GM21367 (cell line): Measurements from ENCODE around the gene CNNM1.

Experiments
- ATAC-seq: cut with Tn5 transposase; IDR thresholded peaks from one replicate; pipeline ENCODE4 v1.9.1; 2021; ENCODE audit not compliant: unreplicated experiment

CNNM1 gene

DNA sequence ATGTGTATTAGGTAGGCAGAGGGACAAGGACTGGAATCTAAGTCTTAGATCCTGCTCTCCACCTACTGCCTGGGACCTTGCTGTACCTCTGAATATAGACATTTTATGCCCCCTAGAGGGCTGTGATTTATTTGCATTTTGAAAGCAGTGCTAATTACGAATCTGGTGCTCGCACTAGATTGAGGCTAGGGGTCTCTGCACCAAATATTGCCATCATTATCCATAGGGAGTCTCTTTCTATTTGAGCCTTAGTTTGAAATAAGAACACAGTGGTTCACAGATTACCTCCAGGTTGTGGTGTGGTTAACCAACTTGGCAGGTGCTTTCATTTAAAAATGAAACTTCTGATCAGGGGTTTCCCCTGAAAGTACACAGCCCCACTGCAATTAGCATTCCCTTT lies 41.8 kb downstream of the CNNM1 start:
- ATAC-seq: peak; percentile 83

DNA sequence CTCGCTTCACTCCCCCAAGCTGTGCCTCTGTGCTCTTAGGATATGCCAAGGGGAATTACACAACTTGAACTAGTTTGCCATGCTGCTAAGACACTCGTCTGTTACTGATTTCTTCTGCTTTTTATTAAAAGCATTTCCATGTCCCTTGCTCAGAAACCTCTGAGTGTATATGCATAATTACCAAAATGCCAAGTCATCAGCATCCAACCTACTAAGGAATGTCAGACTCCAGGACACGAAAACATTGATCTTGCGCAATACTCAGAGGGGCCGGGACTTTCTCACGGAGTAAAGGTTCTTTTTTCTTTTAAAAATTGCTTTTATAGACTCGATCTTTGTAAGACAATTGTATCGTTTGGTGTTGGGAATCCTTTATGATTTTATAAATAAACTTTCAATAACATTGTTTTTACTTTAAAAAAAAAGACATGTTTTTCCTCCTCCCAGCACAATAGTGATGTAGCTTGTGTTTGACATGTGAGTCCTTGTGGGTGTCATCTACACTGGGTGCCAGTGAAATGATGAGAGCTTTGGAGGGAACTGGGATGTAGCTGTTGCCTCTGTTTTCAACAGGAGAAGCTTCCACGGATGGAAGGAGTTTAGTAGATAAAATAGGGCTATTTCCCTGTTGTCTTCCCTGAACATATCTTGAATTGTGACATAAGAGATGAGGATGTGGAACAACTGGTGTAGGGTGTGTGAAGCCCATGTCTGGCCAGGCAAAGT lies 43.6 kb downstream of the CNNM1 start:
- ATAC-seq: no peak

DNA sequence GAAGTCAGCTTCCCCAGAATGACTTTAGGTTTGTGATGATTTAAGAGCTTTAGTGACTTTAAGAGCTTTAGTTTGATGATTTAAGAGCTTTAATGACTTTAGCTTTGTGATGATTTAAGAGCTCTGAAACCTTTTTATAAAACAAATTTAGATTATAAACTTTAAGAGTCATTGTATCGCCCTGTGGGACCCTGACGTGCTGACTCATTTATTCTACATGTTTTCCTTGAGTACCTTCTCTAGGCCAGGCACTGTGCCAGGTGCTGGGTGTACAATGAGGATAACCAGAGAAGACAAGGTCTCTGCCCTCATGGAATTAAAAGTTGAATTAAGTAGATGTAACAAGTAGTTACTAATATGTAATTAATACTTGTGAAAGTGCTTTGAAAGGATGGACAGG lies 45.4 kb downstream of the CNNM1 start:
- no peak for ATAC-seq

DNA sequence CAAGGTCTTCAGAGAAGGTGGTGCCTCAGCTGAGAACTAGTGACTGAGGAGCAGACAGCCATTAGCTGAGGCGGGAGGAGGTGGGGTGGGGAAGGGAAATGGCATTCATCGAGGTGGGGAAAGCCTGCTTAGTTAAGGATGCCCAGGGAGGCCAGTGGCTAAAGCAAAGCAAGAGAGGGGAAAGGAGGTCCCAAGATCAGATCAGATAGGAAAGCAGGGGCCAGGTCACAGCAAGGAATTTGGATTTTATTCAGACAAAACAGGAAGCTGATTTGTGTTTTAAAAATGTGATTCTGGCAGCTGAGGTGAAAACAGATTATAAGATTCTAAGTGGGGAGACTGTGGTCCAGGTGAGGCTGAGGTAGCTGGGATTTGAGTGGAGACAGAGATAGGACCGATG lies 45.8 kb downstream of the CNNM1 start:
- ATAC-seq: no peak

DNA sequence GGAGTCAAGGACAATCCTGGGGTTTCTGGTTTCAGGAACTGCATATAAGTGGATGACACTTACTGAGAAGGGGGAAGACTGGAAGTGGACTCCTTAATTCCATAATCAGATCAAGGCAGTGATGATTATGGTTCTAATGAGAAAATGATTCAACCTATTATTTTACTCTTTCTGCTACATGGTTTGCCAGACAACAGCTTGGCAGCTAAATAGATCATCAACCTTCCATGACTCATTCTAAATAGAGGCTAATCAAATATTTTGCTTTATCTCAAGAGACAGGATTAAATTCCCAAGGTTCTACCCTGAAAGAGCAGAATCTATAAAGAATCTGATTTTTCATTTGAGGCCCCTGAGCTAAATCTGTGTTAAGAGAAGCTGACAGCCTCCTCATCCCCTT lies 46.3 kb downstream of the CNNM1 start:
- ATAC-seq: no peak

DNA sequence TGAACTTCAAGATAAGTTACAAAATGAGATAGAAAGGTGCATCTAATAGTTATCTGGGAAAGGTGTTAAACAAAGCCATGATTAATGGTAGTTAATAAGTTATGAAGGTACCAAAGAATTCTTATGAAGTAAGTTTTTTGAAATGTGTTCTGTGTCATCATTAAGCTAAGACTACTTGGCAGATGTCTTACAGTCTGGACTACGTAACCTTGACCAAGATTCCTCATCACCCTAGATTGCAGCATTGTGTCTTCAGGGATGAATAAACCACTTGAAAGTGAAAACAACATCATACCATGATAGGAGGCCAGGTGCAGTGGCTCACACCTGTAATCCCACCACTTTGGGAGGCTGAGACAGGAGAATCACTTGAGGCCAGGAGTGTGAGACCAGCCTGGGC lies 53.0 kb downstream of the CNNM1 start:
- ATAC-seq: no peak

DNA sequence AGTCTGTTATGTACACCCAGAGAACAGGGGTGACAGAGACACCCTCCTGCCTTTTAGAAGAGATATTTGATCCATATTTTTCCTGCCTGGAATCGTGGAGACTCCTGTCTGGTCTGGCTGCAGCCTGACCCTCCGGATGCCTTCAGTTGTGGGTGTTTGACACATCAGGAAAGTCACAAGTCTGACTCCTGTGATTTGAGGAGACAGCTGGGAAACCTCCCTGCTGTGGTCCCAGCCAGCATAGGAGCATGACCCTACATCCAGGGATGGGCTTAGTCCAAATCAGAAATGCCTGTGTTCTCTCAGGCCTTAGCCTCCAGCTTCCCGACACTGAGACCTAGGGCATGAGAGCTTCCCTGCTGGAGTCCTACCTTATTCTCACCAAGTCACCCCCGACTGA lies 57.9 kb downstream of the CNNM1 start:
- ATAC-seq: no peak

DNA sequence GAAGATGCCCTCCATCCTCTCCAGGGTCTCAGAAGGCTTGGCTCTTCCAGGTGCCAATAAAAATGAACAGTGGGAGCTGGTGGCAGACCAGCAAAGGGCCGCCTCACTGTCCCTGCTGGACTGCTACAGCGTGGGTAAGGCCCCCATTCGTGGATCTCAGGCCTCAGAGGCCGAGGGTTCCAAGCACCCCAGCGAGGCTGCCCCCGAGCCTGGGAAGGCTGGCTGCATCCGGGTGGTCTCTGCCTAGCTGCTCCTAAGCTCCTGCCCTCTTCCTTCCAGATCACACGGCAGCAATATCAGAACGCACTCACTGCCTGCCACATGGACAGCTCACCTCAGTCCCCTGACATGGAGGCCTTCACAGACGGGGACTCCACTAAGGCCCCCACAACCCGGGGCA lies 58.4 kb downstream of the CNNM1 start:
- no peak for ATAC-seq

DNA sequence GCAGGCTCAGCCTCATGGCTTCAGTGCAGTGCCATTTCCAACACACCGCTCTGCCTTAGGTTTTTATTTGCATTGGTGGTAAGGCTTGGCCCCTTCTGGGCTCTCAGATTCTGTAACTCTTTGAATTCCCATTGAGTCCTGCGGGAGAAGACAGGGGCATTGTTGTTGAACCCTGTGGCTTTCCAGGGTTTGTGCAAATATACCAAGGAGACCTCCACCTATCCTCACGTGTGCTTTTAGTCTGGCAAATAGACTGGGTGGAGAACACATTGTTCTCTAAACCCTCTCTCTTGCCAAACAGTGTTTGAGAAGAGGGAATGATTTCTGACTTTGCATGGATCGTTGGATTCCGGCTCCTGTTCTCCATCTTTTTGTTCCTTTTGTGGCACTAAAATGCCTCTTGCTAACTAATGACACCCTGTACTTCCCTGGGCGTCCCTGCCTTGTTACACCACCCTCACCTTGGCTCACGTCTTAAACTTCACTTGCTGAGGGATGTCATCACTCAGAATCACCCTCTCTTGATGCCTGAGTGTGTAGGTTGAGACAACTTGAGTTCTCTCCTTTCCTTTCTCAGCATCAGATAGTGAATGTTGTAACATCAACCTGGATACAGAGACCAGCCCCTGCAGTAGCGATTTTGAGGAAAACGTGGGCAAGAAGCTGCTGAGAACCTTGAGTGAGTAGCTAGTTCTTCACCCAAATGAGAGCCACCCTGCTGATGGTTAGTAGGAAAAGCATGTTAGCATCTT lies 60.7 kb downstream of the CNNM1 start:
- no peak for ATAC-seq

DNA sequence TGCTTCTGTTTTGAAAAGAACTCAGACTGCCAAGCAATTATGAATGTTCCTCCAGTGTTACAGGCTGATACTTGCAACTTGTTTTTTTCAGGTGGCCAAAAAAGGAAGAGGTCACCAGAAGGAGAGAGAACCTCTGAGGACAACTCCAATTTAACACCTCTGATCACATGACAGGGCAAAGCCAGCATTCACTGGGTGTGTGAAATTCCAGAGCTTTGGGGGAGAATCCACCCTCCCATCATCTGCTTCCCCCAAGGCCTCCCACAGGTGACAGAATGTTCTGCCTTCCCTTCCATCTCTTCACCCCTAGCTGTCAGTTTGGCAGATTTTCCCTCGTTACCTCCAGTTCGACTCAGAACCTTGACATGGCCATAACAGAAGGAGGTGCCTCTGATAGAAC lies 62.2 kb downstream of the CNNM1 start:
- no peak for ATAC-seq

DNA sequence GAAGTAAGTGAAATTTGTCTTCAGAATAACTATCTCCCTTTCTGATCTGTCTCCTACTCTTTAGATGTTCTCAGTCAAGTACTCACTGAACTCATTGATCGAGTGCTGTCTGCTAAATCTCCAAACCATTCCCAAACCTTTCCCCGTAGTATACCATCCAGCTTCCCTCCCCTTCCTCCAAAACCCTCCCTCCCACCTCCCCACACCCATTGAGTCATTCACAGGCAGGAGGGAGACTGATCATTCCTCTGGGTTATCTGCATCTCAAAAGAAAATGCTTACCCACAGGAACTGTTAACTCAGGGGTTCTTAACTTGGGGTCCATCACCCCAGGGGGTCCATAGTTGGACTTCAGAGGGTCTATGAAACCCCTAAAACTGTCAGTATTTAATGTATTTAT lies 63.9 kb downstream of the CNNM1 start:
- ATAC-seq: no peak

DNA sequence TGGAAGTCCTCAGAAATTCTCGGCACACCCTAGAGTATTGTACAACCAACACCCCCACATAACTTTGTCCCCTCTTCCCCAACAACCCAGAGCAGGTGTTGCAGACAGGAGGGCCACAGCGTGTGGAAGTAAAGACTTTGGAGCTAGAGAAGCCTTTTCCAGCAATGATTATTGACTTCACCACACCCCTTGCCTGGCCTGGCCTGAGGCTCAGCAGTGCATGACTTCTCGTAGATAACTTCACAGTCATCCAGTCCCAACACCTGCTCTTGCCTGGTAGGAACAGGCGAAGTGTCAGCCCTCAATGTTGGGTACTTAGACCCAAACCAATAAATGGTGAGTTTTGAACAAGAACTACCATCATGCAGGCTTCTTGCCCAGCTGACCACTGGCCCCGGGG lies 64.5 kb downstream of the CNNM1 start:
- ATAC-seq: no peak

DNA sequence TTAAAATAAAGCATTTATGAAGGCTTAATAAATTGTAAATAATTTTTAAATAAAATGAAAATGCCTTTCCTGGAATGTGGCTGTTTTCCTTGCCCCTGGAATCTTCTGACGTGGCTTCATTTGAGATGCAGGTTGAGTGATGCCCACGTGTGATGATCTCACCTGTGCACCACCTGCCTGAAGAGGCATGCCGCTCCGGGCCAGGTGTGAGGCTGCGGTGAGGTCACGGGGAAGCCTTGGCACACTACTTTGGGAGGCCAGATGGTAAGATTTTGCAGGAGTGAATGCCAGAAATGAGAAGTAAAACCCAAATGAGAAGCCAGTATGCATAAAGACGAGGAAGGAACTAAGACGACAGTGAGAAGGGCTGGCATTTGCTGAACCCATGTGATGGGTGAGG lies 65.1 kb downstream of the CNNM1 start:
- ATAC-seq: no peak

DNA sequence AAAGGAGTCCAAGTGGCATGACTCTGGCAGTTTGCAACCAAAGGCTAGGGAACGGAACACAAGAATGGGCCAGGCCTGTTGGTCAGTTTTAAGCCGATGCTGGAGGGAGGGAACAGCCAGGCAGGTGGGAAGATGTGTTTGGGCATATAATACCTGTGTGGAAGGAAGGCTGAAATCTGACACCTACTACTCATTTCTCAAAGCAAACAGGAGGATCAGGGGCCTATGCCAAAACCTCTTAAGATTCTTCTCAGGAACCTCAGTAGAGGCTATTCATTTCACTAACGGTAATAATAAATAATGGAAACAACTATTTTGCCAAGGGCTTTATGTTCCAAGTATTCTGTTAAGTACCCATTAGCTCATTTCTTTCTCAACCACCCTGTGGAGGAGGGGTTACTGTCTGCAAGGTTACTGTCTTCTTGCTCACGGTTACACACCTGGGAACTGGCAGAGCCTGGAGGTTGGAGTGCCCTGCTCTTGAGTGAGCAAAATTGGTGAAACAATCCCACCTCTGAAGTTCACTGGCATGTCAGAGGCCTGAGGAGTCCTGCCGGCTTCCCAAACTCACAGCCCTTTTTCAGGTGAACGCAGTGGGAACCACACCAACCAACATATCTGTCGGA lies 65.7 kb downstream of the CNNM1 start:
- no peak for ATAC-seq

DNA sequence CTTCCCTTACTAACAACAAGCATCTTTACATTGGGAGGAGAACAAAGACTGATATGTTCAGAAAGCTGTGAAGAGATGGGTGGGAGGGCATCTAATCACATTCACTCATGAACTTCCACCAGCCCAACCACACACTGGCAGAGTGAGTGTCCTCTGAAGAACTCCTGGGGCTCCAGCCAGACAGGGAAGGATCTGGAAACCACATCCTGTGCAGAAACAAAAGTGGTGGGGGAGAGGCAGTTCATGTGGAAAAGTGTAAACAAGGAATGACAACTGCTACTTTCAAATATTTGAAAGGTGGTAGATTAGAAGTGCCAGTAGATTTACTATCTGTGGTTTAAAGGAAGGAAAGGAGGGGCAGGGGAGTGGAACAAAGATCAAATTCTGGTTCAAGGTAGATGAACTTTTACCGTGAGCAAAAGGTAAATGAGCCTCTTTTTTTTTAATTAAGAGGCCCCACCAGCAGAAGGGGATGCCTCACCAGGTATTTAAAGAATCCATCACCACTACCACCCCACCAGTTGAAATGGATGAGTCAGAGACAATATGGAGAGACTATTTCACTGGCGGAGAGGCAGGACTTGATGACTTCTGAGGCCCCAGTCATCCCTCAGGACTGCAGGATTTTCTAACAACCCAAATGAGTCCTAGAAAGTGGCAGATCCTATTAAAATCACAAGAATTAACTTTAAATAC lies 66.7 kb downstream of the CNNM1 start:
- no peak for ATAC-seq

DNA sequence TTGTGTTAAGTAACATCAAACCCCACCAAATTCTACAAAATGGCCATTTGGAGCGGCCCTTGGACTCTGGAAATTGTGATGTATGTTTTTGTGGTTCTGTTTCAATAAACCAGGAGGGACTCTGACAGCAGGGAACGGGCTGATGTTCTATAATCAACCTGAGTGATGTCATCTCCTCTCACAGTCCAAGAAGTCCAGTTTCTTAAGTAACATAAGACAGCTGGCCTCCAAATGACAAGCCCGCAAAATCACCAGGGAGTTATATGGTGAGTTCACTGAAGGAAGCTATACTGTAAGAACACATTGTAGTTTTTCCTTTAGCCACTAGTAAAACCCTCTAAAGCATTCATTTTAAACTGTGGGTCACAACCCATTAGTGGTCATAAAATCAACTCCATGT lies 67.3 kb downstream of the CNNM1 start:
- no peak for ATAC-seq

DNA sequence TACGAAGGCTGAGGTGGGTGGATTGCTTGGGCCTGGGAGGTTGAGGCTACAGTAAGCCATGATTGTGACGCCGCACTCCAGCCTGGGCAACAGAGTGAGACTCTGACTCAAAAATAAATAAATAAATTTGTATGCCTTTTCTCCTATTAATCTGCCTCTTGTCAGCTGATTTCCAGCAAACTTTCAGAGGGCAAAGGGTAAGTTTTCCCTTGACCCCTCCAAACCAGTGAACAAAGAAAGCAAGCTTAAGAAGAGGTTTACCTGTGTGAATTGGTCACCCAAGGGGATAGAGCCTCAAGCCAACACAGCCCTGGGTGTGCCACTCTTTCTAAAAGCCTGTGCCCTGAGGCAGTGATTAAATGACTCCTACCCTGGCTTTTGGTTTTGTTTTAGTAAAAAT lies 70.5 kb downstream of the CNNM1 start:
- no peak for ATAC-seq

DNA sequence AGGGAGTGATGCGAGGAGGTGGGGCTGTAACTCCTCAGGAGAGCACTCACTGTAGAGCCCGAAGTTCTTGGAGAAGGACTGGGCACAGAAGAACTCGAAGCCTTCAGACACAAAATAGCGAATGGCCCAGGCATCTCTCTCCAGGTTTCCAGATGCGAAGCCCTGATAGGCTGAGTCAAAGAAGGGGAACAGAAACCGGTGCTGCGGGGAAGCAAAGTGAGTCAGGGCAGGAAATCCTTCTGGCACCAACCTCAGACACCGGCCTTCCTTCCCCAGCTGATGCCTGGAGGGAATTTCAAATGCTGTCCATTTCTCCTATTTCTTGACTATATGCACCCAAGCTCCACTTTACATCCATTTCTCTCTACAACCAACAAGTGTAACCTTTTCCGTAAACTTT lies 74.5 kb downstream of the CNNM1 start:
- ATAC-seq: no peak

DNA sequence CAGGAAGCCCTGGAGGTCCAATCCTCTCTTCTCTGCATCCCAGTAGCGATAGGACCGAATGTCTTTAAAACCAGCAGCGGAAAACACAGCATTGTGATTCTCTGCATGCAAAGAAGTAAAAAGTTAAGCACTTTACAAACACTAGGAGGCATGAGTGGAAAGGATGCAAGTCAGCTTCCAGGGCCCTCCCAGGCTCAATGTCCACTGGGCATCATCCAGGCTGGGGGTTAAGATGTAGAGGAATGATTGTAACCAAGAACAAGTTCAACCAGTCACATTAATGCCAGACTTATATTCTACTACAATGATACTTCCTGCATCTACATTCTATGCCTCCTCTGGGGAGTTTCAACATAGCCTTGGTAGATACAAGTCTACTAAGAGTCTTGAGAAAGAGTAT lies 77.0 kb downstream of the CNNM1 start:
- no peak for ATAC-seq

DNA sequence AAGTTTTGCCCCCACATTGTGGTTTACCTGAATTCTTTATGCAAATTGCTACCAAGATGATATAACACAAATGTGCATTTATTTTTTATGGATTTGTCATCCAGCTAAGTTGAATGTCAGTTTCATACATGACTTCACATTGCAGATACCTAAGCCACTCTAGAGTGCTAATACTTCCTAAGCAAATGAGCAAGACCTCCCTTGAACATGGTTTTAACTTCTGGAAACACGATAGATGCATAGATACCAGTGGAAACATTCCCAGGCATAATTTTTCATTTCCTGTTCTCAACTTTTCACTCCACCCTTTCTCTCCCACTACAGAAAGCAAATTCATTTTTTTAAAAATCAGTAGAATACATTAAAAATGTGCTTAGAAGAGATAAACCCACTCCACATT lies 81.0 kb downstream of the CNNM1 start:
- ATAC-seq: no peak

DNA sequence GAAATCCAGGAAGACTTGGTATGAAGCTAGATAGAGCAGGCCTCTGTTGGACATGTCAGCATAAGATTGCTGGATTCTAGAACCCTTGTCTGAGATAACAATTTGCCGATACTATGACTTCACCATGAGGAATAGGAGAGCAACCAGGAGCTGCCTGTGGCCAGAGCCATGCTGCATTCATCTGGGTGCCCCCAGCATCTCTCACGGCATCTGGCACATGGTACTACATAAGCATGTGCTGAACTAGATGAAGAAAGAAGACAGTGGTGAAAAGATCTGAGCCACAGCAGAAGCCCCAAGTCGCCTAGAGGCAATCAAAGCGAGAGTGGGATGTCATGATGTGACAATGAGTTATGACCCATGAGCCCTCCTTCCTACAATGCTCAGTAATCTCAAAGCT lies 81.7 kb downstream of the CNNM1 start:
- no peak for ATAC-seq

DNA sequence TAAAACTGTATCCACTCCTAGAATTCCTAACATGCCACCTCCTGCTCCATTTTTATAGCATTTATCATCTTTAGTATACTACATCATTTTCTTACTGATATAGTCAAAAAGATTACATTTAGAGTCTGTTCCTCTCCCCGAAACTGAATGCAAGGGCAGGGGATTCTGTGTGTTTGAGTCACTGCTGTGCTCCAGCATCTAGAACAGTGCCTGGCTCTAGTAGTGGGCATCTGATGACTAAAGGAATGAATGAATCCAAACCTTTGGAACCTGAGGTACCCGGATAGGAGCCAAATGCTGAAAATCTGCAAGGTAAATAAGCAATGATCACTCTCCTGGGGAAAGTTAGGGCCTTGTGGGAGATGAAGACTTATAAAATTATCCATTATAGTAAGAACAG lies 82.4 kb downstream of the CNNM1 start:
- ATAC-seq: no peak
